RPMI8226 (cell line): ENCODE data around the gene CRTAC1.

Experiments
- DNase-seq: peaks from one replicate; pipeline ENCODE4 v3.0.0-alpha.2; 2015

The CRTAC1 gene

DNA sequence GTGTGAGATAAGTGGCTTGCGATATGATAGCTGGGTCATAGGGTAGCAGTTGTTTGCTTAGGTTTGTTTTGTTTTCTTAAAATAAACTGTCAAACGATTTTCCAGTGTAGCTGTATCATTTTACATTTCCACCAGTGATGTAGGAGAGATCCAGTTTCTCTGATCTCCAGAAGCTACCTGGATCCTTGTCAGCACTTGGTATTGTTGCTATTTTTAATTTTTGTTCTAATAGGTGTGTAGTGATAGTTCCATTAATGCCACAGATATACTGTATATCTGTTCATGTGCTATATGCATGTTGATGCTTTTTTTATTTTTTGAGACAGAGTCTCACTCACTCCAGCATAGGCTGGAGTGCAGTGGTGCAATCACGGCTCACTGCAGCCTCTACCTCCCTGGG lies 136.3 kb downstream of the CRTAC1 start:
- DNase-seq, result no peak

DNA sequence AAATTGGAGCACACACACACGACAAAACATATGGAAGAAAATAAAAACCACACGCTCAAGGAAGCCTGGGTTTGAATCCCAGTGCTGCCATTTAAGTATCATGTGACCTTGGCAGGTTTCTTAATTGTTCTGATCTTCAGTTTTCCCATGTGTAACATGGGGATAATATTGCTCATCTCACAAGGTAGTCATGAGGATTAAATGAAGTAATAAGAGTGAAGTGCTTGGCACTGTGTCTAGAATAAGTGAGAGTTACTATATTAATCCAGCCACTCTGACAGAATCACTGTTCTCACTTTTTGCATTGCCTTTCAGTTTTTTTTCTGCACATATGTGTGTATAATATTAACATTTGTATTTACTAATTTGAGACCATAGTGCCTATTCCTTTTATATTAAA lies 137.5 kb downstream of the CRTAC1 start:
- DNase-seq, result no peak

DNA sequence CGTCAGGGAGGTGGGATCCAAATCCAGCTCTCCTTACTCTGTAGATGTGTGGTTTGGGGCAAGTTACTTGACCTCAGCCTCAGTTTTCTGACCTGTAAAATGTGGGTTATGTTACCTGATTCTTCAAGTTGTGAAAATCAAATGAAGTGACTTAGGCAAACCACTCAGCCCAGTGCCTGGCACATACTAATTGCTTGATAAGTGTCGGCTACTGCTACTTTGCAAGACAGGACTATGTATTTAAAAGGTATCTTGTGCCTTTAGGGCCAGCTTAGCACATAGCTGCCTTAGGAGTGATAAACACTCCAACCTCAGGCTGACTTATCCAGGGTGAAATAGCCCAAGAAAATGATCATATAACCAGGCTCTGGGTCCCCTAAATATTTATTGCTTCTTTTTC lies 137.9 kb downstream of the CRTAC1 start:
- DNase-seq, result no peak

DNA sequence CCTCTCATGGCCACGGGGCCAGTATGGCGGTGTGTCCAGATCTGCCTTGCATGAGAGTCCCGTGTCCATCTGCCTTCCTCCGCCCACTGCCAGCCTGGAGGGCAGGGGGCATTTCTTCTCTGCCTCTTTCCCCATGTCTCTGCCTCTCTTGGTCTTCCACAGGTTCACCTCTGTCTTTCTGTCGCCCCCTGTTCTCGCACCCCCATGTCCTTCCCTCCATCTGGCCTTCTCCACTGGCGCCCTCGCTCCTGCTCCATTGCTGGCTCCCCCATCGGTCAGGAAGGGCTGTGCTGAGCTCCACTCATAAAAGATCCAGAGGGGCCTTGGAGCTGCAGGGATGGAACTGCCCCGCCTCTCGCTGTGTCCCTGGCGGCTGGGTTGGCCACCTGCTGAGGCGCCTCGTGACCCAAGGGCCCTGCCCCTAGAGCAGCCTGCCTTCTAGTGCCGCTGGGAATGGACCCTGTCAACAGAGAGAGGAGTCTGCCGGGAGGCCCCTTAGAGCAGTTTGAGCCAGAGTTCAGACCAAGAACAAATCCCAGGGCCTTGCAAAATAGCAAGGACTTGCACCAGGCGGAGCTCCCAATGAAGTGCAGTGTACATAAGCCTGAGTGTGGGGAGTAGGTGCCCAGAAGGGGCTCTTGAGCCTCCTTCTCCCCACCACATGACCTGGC lies 138.8 kb downstream of the CRTAC1 start:
- DNase-seq, result no peak

DNA sequence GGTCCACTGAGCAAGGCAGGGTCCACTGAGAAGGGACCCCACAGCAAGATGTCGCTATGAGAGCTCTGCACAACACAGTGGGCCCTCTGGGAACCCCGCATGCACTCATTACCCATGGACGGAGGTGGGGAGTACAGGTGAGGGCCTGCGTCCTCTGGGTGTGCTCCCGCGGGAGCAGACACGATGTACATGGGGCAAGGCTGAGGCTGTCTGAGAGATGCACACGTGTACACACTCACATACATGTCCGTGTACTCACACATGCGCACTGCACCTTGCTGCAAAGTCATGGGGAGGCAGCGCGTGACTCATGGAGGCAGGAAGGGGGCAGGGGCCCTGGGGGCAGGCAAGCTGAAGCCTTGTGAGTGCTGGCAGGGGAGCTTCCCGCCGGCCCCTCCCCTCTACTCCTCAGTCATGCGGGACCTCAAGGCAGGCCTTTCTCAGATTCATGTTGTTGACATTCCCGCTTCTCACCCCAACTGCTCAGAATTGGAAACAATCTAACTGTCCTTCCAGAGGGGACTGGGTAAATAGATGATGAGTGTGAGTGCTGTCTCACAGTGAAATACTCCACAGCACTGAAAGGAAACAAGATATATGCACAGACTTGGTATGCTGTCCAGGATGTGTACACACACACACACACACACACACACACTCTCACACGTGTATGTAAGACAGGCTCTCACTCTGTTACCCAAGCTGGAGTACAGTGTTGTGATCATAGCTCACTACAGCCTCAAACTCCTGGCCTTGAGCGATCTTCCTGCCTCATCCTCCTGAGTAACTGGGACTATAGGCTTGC lies 140.8 kb downstream of the CRTAC1 start:
- DNase-seq, result no peak

DNA sequence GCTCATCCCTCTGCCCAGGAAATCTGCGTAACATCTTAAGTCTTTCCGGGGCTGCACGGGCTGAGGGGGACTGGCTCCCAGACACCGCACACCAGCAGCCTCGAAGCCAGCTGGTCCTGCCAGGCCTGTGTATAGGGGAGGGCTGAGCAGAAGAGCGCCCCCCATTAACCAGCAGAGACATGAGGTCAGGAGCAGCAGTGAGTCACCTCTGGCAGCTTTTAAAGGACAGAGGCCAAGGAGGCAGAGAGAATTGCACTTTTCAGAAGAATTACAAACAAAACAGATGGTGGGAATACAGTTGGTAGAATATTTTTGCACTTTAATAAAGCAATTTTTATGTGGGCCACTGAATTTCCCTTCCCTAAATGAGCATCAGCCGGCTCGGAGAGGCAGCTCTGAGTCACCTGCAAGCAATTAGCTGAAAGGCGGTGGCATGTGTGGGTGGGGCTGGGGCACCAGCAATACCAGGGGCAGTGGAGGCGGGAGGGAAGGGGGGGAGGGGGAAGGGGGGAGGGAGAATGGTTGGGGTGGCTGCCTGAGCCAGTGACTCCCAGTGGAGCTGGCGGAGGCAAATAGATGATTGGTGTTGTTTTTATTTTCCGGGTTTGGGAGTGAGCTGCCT lies 141.7 kb downstream of the CRTAC1 start:
- no peak for DNase-seq

DNA sequence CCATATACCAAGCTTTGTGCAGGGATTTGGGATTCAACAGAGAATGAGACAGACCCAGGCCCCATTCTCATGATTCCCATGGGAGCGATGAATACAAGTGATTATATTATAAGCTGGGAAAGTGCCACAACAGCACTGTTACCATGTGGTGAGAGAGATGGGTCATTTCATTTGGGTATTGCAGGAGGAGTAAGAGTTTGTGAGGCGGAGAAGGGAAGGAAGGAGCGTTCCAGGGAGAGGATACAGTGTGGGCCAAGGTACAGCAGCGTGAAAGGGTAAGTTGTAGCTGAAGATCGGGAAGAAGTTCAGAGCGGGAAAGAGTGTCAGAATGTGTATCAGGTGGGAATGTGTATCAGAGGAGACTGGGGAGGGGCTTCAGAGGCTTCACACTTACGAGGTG lies 142.3 kb downstream of the CRTAC1 start:
- DNase-seq, result no peak

DNA sequence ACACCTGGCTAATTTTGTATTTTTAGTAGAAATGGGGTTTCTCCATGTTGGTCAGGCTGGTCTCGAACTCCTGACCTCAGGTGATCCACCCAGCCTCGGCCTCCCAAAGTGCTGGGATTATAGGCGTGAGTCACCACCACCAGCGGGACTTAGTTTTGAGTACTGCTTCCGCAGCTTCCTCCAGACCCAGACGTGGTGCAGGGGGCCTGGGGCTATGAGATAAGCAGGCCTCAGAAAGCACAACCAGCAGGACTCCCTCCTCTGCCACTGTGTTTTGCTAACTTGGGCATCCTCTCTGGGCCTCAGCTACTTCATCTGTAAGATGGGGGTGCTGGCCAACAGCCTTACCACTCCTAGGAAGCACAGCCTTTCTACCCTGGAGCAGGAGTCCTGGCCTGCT lies 143.0 kb downstream of the CRTAC1 start:
- DNase-seq, result no peak

DNA sequence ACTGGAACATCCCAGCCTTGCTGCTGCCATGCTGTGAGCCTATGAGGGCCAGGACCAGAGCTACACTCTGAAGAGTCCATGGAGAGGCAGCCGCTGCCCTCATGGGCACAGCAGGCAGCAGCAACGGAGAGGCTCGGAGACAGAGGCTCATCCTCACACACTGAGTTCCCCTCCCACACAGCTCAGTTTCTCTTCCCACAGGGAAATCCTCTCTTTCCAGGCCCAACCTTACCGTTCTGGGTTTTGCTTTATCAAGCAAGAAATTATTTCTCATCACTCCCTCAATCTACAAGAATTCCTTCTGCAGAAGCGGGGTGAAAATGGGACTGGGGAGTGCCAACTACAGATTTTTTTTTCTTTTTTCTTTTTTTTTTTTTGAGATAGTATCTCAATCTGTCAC lies 144.1 kb downstream of the CRTAC1 start:
- no peak for DNase-seq

DNA sequence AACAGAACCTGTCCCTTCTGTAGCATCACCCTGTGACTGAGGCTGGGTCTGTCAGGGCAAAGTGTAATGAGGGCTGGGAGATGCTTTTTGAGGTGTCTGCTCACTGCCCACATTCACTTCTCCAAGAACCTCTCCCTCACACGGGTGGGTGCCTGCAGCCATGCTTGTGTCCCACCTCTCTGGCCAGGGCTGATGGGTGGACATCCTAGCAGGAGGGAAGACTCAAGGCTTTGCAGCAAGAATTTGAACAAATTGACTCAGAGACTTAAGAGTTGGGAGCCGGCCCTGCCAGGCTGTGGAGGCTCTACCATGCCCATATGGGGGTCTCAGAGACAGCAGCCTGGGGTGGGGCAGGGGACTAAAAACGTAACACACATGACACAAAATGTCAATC lies 147.3 kb downstream of the CRTAC1 start:
- DNase-seq, result no peak

DNA sequence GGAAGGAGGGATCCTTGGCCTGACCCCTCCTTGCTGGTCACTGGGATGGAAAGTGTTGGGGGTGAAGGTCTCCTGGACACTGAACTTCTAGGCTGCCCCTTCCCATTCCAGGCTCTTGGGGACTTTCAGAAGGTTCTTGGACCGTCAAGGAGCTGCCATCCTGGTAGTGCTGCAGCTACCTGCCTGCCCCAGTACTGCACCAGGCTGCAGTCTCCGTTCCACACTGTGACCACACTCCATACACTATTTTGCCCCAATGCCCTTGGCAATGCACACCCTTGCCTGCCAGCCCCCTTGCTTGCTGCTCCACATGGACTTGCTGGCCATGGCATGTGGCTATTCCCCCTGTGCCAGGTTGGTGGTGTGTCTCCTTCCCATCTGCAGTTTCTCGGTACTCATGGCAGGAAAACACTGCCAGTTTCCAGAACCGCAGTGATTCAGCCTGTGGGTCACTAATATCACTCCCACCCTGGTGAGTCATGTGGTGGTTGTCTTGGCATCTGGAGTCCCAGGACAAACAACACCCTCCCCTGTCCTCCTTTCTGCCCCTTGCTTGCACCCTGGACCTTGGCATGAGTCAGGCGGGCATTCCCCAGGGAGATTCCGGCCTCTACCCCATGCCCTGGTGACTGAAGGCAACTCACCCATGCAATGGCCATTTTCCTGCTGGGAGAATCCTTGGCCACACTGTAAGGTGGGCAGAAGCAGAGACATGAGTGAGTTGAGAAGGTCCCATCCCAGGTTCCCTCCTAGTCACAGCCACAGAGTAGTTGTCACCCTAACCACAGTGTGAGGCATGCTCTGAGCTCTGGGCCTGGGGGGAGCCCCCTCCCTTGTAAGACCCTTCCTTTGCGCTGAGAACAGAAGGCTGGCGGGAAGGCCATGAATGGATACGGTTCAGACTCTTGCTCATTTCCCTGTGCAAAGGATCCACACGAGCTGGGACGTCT lies 148.0 kb downstream of the CRTAC1 start:
- DNase-seq, result no peak

DNA sequence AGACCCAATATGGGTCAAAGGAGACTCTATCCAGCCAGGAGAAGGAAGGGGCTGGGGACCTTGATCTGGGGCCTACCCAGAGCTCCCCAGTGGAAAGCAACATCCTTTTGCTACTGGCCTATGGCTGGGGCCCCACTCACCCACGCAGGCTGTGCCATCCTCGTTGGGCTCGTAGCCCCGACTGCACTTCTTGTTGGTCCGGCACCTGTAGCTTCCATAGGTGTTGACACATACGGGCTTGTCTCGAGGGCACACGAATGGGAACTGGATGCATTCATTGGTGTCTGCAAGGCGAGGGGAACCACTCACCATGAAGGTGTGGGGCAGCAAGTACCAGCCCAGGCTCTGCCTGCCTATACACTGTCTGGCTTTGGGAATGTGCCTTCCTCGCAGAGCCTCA lies 150.3 kb downstream of the CRTAC1 start:
- DNase-seq, result no peak

DNA sequence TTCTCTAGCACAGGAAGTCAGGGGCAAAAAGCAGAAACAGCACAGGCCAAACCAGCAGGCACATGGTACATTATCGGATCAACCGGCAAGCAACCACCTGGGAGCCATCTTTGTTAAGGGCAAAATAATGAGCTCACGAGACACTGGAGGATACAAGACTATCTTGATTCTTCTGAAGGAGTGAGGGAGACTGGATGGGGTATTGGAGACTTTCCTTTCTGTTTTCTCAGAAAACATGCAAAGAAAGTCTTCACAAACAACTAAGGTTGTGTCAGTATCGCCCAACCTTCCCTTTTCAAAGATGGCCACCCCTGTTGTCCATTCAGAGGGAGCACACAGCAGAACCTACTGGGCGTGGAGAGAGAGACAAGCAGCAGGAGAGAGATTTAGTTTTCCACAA lies 151.2 kb downstream of the CRTAC1 start:
- DNase-seq, result no peak

DNA sequence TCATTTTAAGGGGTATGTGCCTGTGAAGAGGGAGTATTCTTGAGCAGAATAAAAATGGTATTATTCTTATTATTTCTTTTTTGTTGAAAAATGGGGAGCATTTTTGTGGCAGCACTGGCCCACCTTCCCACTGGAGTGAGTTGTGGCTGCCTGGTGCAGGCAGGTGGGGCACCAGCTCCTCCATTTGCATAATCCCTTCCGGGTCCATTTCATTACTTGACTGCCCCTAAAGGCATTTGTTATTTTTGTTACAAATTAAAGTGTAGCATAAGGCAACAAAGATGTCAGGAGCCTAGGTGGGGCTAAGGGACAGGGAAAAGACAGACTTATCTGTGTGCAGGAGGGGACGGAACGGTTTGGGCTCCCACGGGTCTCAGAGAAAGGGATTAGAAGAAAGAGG lies 154.0 kb downstream of the CRTAC1 start:
- DNase-seq, result no peak

DNA sequence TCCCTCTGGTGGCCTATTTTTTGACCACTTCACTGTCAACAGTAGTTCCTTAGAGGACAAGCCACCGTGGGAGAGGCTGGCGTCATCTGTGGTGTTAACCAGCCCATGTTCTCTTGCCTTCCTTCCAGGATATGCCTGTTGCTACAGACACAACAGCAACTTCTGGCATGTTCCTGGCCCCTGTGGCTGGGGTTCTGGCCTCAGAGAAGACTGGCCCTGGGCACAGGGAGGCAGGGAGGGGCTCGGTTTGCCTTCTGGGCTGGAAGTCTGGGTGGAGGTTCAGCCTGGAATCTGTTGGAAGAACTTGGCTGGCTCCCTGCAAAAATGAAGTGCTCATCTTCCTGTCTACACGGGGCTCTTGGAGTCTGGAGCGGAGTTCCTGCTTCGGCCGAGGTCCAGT lies 155.0 kb downstream of the CRTAC1 start:
- no peak for DNase-seq

DNA sequence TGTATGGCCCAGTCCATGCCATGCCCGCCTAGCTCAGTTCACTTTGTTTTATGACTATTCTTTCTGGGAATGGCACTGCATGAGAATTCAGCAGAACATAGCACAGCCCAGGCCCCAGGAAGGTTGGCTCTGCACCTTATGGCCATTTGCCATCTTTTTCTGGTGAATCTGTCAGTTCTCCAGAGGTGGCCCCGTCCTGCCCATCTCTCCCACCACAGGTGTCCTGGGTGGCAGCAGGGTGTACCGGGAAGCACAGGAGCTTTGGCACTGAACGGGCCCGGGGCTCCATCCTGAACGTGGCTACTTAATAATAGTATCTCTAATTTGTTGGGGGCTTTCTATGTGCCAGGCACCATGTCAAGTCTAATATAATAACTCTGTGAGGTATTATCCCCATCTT lies 156.1 kb downstream of the CRTAC1 start:
- no peak for DNase-seq

DNA sequence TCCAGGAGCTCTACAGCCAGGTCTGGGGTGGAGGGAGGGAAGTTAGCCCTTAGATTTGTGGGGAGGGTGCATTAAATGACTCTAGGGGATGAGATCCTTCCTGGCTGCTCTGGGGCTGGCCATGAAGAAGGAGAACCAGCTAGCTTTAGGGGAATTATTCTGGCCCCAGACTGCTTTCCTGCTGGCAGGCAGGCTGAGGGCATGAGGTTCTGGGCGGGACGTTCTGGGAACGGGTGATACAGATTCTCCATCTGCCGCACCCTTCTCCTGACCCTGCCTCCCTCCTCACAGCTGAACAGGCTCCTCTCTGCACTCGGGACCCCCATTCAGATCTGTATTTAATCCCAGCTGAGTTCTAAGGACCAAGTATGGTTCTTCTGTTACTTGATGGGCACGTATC lies 156.9 kb downstream of the CRTAC1 start:
- DNase-seq, result no peak

DNA sequence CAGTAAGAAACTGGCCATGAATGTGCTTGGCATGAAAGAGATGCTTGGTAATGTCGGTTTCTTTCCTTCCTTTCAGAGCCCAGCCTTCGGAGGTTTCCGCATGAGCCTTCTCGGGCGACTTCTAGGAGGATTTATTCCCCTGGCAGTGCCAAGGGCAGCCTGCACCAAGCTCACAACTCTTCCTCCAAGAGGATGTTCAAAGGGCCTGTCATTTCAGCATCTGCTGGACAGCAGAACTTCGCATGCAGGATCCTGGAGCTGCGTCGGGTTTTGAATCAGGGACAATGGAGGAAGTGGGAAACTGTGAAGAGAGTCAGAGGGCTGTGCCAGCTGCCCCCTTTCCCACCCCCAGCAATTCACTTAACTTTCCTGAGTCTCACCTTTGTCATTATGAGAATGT lies 159.4 kb downstream of the CRTAC1 start:
- no peak for DNase-seq

DNA sequence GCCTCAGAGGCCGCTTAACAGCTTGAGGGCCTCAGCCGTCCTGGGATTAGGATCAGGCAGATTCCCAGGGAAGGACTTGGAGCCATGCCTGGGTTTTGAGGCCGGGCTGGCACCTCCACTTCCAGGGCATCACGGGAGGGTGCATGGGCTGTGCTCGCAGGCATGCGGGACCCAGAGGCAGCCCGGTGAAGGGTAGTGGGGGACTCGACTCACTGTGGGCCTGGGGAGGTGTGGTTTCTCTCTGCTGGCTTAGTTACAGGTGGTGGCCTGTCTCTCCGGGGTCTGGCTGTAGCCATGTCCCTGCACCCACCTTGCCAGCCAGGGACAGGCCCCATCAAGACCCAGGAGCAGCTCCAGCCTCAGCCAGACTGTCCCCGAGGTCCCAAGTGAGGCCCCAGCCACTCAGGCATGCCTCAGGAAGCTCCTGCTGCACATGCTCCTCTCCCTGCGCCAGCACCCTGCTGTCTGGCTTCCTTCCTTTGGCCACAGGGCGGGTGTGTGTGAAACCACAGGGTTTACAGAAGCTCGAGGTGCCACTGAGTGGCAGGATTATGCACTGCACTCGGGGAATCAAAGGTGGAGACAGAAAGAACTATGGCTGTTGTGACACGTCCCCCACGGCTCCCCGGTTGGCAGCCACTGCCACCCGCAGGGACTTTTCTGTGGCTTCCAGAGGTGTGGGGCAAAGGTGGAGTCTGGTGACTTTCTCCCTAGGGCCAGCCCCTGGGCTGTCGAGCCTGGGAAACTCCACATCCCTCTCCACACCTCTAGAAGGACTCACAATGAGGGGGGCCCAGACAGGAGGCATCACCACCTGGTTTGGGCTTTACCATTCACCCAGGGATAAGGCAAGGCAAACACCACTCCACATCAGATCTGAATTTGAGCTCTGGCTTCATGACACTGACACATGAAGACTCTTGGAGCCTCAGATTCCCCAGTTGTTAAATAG lies 161.1 kb downstream of the CRTAC1 start:
- DNase-seq, result peak; percentile 86

DNA sequence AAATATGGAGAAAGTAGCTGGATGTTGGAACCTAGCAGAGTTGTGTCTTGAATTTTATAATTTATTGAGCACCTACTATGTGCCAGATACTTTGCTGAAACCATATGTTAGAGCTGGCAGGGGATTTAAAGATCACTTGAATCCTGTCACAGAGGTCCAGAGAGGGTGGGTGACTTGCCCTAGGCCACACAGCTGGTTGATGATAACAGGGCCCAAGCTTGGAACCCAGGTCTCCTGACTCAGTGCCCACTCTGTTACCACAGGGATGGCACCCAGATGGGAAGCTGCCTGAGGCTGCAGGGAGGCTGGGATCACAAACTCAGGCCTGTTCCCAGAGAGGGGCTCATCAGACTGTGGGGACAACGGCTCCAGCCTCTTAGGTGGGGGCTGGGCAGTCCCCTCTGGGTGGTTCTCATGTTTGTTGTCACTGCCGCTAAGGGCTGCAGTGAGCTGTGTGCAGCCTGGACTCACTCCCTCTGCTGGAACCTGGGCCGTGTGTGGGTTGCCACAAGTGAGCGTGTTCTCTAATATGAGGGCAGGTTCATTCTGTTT lies 162.2 kb downstream of the CRTAC1 start:
- no peak for DNase-seq

DNA sequence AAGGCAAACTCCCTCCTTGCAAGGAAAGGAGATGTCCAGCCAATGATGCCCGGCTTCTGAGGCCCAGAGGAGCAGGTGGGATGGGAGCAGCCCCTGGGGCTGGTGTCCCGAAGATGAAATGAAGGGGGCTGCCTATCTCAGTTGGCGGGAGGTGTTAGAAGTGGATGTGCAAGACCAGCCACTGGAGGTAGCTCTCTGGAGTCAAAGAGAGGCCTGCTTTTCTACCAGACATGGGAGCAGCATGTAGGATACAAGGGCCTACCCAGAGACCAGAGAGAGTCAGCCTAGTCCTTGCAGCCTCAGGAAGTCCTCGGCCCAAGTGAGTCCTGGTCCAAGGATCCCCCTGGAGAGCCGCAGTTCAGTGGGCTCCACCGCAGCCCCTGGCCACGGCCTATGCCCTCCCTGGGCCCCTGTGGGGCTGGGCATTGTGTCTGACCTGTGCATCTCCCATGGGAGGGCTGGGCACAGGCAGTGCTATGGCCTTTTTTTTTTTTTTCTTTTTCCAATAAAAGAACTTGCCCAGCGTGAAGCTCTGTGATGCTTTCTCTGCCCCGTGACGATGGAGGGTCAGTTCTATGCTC lies 163.1 kb downstream of the CRTAC1 start:
- no peak for DNase-seq
